GM21526 (cell line): ENCODE results near the gene ZFAND4.
"Not testable (repeated sequence)": the region's sequence is repeated elsewhere in the genome, so short reads cannot be mapped to it uniquely, and the experiment has no call there.

Source experiments
- ATAC-seq: cut with Tn5 transposase; IDR thresholded peaks from one replicate; pipeline ENCODE4 v1.9.1; 2021; ENCODE audit warnings: moderate library complexity; ENCODE audit not compliant: unreplicated experiment, low FRiP score

Gene ZFAND4

DNA sequence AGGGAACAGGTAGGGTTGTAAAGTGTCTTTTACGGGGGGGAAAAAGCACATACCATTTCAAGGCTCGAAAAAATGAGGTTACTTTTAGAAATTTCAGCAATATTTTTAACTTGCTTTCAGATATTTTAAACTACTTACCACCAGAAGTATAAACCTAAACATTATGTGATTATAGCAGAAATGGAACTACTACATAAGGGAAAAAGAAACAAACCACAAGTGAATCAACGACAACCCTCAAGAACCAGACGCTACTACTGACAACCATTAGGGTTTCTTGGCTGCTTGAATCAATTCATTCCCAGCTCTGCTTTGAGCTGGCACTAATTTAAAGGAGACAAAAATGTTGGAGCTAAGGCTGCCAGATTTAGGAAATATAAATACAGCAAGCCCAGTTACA lies 80.1 kb downstream of the ZFAND4 start:
- no peak for ATAC-seq

DNA sequence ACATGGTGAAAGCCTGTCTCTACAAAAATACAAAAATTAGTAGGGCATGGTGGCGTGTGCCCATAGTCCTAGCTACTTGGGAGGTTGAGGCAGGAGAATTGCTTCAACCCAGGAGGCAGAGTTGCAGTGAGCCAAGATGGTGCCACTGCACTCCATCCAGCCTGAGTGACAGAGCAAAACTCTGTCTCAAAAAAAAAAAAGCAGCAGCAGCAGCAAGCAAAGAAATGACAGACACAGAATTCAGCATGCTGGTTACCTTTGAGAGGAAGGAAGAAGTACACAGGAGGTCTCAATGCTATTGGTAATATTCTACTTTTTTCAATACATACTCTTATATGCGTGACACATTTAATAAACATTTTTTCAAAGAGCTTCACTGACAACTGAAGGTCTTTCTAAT lies 81.3 kb downstream of the ZFAND4 start:
- ATAC-seq = no peak

DNA sequence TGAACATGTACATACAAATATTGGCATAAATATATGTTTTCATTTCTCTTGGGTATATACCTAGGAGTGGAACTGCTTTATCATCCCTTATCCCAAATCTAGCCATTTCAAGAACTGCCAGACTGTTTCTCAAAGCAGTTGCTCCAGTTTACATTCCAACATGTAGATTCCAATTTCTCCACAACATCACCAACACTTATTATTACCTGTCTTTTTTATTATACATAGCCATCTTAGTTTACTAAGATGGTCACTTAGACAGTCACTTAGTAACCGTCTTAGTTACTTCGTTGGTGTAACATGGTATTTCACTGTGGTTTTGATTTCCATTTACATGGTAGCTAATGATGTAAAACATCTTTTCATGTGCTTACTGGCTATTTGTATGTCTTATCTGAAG lies 82.7 kb downstream of the ZFAND4 start:
- ATAC-seq = no peak

DNA sequence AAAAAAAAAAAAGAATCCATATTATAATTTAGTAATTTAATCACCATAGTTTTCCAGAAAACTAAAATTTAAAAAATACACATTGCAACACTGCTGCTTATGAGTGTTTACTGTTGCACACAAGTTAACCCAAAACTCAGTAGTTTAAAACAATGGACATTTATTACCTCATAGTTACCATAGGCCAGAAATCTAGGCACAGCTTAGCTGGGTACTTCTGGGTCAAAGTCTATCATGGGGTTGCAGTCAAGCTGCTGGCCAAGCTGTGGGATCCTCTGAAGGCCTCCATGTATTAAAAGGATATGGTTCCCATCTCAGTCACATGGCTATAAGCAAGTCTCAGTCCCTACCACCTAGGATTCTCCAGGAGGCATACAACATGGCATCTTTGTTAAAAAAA lies 83.6 kb downstream of the ZFAND4 start:
- ATAC-seq = no peak

DNA sequence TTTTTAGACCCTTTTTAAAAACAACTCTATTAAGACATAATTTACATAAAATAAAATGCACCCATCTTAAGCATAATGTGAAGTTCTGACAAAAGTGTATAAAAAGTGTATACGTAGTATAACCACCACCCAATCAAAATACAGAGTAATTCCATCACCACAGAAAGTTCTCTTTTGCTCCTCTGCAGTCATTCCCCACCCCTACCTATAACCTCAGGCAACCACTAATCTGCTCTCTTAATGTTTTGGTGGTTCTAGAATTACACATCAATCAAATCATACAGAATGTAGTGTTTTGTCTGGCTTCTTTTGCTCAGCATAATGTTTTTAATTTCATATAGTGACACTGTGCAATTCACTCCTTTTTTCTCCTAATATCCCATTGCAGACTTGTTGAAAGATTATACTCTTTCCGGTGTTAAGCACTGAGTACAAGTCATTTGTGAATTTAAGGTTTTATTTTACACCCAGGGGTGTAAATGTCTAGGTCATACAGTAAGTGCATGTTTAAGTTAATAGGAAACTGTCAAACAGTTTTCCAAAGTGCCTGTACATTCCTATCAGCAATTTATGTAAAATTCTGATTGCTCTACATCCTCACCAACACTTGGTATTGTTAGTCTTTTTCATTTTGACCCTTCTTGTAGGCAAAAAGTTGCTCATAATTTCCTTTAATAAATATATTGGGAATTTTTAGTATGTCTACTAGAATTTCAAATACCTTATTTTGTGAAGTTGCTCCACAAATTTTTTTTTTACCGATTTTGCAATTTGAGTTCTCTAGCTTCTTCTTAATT lies 86.3 kb downstream of the ZFAND4 start:
- ATAC-seq = no peak

DNA sequence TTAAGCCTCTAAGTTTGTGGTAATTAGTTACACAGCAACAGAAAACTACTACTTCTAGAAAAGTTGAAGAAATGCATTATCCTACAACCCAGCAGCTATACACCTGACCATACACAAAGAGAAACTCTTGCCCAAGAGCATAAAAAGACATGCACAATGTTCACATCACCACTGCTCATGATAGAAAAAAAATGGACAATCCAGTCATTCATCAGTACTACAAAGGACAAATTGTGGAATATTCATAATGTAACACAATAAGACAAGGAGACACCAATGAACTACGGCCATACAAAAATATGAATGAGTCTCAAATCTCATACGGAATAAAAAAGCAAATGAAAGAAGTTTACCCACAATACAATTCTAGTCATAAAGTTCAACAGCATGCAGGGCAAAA lies 87.4 kb downstream of the ZFAND4 start:
- ATAC-seq = no peak

DNA sequence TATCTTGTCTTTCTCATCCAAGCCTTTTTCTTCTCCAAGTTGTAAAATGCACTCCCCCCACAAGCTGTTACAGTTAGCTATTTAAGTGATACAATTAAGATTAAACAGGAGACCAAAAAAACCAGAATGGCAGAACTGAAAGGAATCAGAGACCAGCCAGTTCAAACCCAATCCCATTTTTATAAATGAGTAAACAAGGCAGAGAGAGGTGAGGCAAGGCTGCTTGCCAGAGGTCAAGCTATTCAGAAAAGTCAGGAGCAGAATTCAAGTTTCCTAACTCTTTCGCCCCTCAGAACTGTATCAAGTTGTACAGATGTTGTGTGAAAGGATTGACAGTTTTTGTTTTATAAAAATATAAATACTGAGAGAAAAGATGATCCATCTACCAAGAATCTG lies 90.2 kb downstream of the ZFAND4 start:
- no peak for ATAC-seq

DNA sequence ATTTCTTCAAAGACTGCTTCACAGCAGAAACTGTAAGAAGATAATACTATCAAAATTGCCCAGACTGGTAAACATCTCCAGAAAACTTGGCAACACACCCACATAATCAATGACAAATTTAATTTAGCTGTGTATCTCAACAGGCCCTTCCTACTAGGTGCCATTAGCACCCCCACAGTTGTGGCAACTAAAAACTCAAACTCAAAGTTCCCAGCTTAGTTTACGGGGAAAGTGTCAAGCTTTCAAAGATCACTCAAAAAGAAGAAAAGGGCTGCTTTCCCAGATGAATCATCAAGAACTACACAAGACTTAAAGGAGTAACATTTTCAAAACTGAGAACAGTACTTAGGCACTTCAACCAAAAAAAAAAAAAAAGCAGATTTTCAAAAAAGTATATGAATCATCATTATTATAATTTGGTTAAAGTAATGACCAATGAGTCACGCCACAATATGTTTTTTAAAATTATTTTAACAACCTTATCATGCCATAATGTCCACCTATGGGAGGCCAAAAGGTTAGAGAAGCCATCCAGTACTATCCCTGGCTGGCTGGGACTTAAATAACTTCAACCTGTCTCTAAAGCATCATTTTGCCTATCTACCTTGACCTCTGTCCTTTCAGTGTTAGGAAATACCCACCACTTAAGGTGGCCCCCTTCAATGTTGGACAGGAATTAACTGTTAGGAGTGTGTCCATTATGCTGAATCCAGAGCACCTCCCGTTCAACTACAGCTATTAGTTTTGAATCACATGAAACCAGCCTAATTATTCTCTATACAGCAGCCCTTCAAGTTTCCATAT lies 90.8 kb downstream of the ZFAND4 start:
- no peak for ATAC-seq

DNA sequence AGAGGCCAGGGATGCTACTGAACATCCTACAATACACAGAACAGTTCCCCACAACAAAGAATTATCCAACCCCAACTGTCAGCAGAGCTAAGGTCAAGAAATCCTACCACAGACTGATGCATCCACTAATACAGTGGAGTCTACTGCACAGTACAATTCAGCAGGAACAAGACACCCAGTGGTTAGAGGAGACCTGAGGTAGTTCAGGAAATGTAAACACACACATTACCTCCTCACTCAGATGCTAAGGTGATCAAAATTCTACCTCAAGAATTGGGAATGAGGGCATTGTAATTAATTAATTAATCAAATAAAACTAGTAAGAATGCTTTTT lies 91.4 kb downstream of the ZFAND4 start:
- ATAC-seq = peak; percentile 28

DNA sequence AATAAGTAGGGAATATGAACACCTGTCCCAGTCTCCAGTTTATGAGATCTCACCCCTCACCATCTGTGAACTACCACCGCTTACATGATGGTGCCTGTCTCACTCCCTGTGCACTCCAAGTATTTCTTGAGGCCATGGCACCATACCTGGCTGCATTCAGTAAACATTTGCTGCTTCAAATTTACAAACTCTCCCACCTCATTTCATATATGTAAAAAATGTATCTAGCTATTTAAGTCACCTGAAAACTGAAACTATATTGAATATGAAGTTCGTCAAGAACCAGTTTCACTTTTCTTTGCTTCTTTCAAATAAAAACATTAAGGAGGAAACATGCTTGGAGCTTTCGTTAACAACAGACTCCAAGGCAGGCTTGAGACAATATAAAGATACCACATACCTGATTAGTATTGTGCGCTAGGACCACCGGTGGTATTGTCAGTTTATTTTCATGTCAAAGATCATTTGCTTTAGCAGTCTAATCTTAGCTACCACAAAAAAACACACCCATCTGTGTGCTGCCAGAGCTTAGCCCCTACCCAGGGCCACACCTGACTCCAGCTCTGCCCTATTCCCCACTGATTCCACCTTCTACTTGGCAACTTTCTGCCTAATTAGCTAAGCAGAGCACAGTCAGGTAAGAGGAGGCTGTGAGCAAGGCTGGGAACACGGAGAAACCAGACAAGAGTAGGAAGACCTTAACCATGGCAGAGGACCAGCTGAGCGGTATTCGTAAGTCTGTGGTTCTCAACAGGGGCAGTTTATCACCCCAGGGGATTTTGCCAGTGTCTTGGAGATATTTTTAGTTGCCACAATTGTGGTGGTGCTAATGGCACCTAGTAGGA lies 92.0 kb downstream of the ZFAND4 start:
- ATAC-seq = peak; percentile 47

DNA sequence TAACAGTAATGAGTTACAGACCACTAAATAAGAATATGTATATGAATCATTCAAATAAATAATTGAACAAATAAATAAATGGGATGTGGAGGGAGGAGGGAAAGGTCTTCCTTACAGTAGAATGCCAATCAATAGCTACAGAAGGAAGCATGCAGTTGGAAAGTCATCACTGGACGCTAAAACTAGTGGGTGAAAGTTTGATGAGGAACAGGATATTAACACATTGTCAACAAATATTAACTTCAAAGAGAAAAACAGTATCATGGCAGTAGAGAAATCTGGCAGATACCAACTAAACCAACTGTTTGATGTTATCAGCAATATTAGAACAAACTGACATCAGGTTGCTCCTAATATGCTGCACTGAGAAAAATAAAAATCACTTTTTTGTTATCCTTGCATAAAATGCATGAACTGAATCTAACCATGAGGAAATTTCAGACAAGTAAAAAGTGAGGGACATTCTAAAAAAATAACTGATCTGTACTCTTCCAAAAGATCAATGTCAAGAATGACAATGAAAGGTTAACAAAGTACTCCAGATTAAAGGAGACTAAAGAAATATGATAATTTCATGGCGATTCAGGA lies 94.1 kb downstream of the ZFAND4 start:
- ATAC-seq = no peak

DNA sequence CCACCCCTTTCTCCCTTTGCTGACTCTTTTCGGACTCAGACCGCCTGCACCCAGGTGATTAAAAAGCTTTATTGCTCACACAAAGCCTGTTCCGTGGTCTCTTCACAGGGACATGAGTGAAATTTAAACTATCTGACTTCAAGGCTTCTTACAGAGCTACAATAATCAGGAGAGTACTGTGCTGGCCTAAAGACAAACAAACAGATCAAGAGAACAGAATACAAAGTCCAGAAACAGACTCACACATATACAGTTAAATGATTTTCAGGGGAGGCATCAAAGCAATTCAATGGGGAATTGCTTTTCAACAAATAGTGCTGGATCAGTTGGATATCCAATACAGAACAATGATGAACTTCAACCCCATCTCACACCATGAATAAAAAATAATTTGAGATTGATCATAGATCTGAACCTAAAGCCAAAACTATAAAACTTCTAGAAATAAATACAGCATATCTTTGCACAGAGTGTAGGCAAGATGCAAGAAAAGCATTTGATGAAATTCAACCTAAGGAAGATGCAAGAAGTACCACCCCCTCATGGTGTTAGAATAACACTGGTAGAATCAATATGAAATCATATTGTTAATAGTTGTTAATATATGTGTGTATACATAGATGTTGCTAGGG lies 96.5 kb downstream of the ZFAND4 start:
- no peak for ATAC-seq

DNA sequence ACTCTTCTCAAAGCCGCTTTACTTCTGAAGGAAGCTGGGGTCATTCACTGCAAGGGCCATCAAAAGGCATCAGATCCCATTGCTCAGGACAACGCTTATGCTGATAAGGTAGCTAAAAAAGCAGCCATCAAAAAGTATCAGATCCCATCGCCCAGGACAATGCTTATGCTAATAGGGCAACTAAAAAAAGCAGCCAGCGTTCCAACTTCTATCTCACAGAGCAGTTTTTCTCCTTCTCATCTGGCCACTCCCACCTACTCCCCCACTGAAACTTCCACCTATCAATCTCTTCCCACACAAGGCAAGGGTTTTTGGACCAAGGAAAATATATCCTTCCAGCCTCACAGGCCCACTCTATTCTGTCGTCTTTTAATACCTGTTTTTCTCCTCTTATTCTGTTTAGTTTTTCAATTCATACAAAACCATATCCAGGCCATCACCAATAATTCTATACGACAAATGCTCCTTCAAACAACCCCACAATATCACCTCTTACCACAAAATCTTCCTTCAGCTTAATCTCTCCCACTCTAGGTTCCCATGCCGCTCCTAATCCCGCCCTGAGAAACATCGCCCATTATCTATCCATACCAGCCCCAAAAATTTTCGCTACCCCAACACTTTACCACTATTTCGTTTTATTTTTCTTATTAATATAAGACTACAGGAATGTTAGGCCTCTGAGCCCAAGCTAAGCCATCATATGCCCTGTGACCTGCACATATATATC lies 97.4 kb downstream of the ZFAND4 start:
- not testable (repeated sequence) for ATAC-seq

DNA sequence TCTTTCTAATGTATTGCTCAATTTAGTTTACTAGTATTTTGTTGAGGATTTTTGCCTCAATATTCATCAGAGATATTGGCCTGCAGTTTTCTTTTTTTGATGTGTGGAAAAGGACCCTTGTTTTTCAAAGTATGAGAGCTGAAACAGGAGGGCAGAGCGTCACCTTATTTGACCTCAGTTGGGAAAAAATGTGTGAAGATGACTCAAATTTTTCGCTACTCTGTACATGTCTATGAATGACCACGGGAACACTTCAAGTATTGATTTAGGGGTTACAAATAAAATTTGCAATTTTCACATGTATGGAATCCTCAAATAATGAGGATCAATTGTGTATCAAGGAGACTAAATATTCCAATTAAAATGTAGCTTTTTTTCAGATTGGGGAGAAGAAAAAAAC lies 103.1 kb downstream of the ZFAND4 start:
- no peak for ATAC-seq

DNA sequence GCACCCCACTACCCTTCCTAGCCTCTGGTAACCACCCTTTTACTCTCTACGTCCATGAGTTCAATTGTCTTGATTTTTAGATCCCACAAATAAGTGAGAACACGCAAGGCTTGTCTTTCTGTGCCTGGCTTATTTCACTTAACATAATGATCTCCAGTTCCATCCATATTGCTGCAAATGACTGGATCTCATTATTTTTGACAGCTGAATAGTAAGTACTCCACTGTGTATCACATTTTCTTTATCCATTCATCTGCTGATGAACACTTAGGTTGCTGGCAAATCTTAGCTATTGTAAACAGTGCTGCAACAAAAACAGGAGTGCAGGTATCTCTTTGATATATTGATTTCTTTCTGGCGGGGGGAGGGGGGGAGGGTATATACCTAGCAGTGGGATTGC lies 106.2 kb downstream of the ZFAND4 start:
- no peak for ATAC-seq
